ENCODE results near the gene PARP11.

The PARP11 gene

DNA sequence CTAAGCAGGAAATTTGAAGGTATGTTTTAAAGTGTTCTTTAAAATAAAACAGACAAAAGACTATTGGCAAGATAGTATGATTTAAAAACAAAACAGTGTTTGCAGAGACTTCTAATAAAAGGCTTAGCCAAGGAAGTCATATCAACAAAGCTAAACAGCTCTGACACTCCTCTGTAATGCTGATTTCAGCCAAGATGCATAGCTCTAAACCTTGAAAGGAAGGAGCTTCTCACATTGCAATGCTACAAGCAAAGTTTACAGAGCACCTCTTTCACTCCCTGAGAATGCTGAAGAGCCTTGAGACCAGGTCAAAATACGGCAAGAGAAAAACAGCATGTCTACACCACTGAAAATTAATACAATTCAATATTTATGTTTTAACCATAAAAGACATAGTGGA is 51.8 kb downstream of the PARP11 start:
- DNase-seq (ENCODE audit: low read depth) = no peak

GRCh38 chr12:3820122-3820521 is 53.1 kb downstream of the PARP11 start:
- no peak for DNase-seq (ENCODE audit: low read depth)

GRCh38 chr12:3816266-3816665 is 56.9 kb downstream of the PARP11 start:
- no peak for DNase-seq (ENCODE audit: low read depth)

- no peak for DNase-seq (ENCODE audit: low read depth)
Measured at GRCh38 chr12:3815094-3815766, 58.0 kb downstream of the PARP11 start.

- DNase-seq (ENCODE audit: low read depth) = no peak
Measured at GRCh38 chr12:3810540-3810939, 62.7 kb downstream of the PARP11 start.

DNA sequence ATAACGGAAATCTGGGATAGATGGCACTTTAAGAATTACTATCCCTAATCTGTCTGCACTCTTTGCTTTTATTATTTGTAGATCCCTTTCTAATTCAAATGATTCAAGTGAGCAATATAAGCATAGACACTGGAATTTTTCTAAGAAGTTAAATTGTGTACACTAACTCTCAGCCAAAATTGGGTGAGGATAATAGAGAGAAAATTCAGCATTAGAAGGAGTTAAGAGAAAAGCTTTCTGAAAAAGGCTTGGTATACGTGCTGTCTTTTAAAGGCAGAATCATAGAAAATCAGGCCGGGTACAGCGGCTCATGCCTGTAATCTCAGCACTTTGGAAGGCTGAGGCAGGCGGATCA is 63.2 kb downstream of the PARP11 start:
- DNase-seq (ENCODE audit: low read depth) = no peak

GRCh38 chr12:3809357-3810015 is 63.7 kb downstream of the PARP11 start:
- DNase-seq (ENCODE audit: low read depth) = no peak

GRCh38 chr12:3805077-3805476 is 68.1 kb downstream of the PARP11 start:
- no peak for DNase-seq (ENCODE audit: low read depth)

DNA sequence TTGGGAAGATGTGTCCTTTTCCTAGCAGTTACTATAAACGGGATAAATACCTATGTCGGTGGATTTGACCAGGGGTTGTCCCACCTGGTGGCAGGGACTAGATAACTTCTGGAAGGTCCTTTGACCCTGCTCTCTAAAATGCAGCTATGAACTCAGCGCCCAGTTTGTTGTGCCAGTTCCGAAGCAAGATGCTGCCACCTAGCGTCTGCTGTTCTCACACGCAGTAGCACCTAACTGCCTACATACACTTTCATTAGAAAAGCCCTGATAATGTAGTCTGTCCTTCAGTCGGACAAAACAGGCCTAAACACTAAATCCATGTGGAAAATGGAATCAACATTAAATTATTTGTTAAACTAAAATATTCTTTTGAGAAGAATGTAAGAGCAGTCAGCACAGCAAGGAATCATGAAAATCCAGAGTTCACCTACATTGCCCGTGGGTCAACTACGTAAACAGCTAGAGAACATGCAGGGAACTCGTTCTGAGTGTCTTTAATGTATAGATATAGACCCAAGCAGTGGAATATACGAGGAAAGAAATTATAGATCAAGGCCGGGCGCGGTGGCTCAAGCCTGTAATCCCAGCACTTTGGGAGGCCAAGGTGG is 69.2 kb downstream of the PARP11 start:
- DNase-seq (ENCODE audit: low read depth) = peak; percentile 48

DNA sequence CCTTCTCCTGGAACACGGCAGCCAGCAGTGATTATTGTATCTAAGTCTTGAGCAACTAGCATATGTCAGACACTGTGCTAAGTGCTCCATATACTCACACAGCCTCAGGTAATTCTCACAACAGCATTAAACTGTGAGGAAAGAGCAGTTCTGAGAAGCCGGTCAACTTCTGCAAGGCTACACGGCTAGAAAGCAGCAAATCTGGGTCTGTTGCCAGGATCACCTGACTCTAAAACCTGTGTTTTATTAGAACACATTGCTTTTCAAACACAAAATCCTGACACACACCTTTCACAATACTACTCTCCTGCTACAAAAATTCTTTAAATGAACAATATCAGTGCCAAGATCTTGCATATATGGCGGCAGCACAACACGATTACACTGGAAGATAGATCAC is 70.5 kb downstream of the PARP11 start:
- no peak for DNase-seq (ENCODE audit: low read depth)

DNA sequence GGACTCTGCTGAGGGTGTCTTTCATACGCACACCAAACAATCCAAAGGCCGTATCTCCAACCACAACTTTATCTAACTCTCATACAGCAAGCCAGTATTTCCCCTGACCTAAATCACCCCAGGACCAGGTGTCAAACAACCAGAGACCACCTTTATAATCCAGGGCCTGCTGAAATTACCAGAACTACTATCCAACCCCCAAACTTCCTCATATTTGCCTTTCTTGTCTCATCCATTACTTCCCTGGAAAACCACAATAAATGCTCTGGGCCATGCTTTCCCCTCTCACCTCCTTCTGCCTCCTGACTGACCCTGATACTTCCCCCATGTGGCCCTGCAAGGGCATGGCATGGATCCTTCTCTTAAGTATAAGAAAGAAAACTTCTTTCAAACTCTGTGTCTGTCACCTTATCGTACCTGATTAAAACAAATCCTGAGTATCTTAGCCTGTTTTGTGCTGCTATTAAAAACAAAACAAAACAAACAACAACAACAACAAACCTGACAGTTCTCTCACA is 75.6 kb downstream of the PARP11 start:
- DNase-seq (ENCODE audit: low read depth) = no peak

DNA sequence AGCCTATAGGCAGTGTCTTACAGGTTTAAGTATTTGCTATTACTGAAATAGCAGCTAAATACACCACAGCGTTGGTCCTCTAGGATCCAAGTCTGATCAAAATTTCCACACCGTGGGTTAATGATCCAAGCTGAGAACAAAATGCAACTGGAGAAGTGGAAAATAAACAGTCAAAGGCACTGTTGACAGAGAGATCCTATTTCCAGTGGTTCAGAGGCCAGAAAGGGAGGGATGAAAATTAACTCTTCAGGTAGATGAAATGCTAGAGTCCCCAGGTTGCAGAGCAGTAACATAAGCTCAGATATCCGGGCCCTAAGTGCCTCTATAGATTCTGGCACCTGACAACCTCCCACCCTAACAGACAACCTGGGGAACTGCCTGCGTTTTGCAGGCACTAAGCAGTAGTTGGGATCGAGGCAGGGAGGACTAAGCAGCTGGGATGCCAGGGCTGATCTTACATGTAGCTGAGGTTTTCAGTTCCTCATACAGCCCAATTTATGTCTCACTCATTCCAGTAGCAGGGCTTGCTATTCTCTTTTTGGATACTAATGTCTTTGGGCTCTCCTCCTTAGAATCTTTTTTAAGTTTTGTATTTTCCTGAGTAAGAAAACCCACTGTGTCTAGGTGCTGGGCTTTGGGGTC is 77.6 kb downstream of the PARP11 start:
- DNase-seq (ENCODE audit: low read depth) = no peak

GRCh38 chr12:3795066-3795465 is 78.1 kb downstream of the PARP11 start:
- DNase-seq (ENCODE audit: low read depth) = no peak

DNA sequence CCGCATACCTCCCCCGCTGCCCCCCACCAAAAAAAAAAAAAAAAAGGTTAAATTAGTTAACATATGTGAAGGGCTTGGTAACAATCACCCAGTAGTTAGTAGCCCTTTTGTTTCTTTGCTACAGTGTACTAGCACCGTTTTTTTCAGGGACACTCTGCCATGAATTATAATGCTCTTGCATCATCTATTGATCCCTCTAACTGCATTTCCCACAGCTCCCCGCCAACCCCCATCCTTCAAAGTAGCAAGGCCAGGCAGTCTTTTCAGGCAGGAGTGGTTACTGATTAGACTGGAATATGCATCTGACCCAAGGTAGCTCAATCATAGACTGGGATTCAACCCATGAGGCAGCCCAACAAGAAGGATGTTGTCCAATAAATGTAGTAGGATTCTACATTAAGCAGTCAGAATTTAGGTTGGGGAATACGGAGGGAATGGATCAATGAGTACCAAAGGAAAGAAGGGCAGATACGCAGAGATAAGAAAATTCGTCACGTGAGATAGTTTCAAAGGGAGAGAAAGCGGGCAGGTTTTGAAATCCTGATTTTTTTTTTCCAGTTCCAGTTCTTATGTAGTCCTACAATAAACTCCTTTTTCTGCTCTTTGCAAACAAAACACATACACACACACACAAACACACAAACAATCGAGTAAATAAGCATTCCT is 80.4 kb downstream of the PARP11 start:
- DNase-seq (ENCODE audit: low read depth) = no peak

DNA sequence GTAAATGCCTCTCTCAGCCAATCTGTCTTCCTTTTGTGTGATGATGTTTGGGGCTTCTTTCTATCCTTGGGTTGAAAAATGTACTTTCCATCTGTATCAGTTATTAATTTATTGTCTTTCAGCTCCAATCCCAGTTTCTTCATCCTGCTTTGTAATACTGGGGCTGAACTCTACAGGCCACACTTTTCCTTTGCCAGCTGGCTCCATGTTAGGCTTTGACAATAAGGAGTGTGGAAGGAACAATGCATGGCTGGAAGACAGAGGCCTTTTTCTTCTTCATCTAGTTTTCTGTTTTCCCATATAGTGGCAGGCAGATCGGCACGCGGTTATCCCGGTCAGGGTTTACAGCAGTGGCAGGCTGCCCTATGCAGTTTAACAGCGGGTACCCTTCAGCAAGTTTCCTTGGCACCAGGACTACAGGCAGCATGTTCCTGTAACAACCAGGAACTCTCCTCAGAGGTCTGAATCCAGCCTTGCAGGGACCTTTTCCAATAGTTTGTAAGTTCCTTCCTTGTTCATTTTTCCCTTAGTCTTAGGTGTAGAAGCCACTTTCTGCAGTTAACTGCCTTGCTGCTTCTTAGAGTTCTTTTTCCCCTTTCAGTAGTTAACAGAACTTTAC is 81.8 kb downstream of the PARP11 start:
- no peak for DNase-seq (ENCODE audit: low read depth)

- no peak for DNase-seq (ENCODE audit: low read depth)
Measured at GRCh38 chr12:3790642-3791041, 82.6 kb downstream of the PARP11 start.

DNA sequence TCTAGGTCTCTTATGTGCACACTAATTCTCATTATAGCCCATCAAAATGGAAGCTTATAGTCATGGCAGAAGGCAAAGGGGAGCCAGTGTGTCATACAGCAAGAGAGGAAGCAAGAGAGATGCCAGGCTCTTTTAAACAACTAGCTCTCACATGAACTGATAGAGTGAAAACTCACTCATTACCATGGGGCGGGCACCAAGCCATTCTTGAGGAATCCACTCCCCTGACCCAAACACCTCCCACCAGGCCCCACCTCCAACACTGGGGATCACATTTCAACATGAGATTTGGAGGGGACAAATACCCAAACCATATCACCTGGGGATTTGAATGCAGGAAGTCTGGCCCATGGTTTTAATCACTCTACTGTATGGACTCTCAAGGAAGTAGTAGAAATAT is 83.4 kb downstream of the PARP11 start:
- DNase-seq (ENCODE audit: low read depth) = no peak

DNA sequence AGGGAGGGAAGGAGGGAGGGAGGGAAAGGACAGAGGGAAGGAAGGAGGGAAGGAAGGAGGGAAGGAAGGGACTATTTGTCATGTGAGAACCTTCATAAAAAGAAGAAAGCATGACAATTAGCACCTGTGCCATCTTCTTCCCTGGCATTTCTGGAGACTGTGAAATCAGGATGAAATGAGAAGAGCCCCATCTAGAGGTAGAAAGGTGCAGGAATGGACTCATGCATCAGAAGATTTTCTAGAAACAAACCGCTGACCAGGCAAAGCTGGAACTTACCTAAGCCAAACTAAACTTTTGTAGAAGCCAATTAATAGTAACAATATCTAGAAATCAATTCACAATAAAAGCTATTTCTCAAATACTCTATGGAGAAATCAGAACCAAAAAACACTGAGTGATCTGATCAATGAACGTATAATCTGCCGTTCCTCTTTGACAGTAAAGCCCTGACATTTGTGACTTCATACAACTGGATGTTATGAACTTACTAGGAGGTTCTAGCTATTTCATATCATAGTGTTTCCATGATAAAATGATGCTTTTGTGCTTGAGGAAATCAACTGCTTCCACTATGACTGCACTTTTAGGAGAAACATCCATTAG is 95.9 kb downstream of the PARP11 start:
- no peak for DNase-seq (ENCODE audit: low read depth)

- DNase-seq (ENCODE audit: low read depth) = no peak
Measured at GRCh38 chr12:3775385-3776035, 97.7 kb downstream of the PARP11 start.

DNA sequence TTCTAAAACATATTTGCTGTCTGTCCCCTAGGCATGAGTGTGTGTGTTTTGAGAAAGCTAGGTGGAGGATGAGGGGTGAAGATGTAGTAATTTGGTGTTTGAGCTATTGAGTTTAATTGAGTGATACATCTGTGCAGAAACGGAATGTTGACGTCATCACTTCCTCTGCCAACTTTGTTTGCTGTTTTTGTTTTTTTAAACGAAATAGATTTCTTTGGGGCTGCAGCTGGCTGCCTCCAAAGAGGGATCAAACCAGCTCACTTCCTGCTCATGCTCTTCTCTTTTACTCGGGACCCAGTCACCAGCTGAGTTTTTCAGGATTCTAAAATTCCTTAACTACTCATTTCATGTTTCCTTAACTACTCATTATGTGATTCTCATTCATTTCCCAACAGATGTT is 100.8 kb downstream of the PARP11 start:
- DNase-seq (ENCODE audit: low read depth) = no peak

GRCh38 chr12:3771853-3772252 is 101.3 kb downstream of the PARP11 start:
- DNase-seq (ENCODE audit: low read depth) = no peak
